GM23248 (cell line): ENCODE measurements around the gene RDX.
"Not testable (repeated sequence)": the region's sequence is repeated elsewhere in the genome, so short reads cannot be mapped to it uniquely, and the experiment has no call there.

ENCODE experiments used
- EZH2 ChIP-seq: fragments of 200-600 bp; sonication (generic); IDR thresholded peaks from 2 replicates; pipeline ENCODE4 v1.6.1; 2018; ENCODE audit warnings: antibody characterized with exemption, mild to moderate bottlenecking; ENCODE audit not compliant: insufficient read depth, poor library complexity, severe bottlenecking
- EZH2phosphoT487 ChIP-seq: fragments of 200-600 bp; sonication (generic); IDR thresholded peaks from 2 replicates; pipeline ENCODE4 v1.6.1; 2018; ENCODE audit warnings: antibody characterized with exemption, moderate library complexity, mild to moderate bottlenecking, low read depth; ENCODE audit not compliant: insufficient read depth

GRCh38 chr11:110209313-110209694 is 87.1 kb downstream of the RDX start:
- TF ChIP-seq EZH2phosphoT487, EZH2: not testable (repeated sequence)
